Measurements from ENCODE around the gene TAS1R1. TPM values are rescaled to one million over a fixed set of nuclear protein-coding genes. Genes with fewer than 3 reads are reported as not detected.

TAS1R1 gene
- total RNA-seq, 2 donors from 2014 or later: 0.31 to 0.51 TPM

- H3K27me3 Mint-ChIP-seq (ENCODE audit: insufficient read depth): no peaks in the 10 kb centered on the region
- H3K4me3 Mint-ChIP-seq: peak within 1 kb of the TSS; percentile 75
- Histone ChIP-seq H3K36me3 (ENCODE audit: control insufficient read depth, insufficient read depth, low read length) (peaks cover 13% of the 10 kb centered on the region), H3K4me3 (ENCODE audit: low read length) (peak within 1 kb of the TSS; percentile 95), H3K27me3 (ENCODE audit: control insufficient read depth, insufficient read depth, low read length, poor library complexity, severe bottlenecking) (no peaks in the 10 kb centered on the region), H3K9me3 (ENCODE audit: control insufficient read depth, low read length) (no peaks in the 10 kb centered on the region), H3K9ac (ENCODE audit: extremely low read depth, low read length, poor library complexity, severe bottlenecking) (peak within 1 kb of the TSS; percentile 76), H3K27ac (ENCODE audit: low read depth, low read length) (peak within 1 kb of the TSS; percentile 96), H3K4me1 (ENCODE audit: control insufficient read depth, insufficient read depth, low read length) (peaks cover 10% of the 10 kb centered on the region)
- H3K4me1 Mint-ChIP-seq: peaks cover 19% of the 10 kb centered on the region
- H3K36me3 Mint-ChIP-seq (ENCODE audit: low read depth): peaks cover 3% of the 10 kb centered on the region
- TF ChIP-seq CTCF (conservative IDR thresholded peaks at IDR 0.05): no peak
- H3K27ac Mint-ChIP-seq: peak within 1 kb of the TSS; percentile 94
- no peaks in the 10 kb centered on the region for H3K9me3 Mint-ChIP-seq
- 0% methylated on average over 20 to 84 of the region's 84 CpGs for WGBS, 2 experiments (ENCODE audit: insufficient coverage in 1 of 2, insufficient read length in 1 of 2)
- DNase-seq: peak; percentile 92
Measured at GRCh38 chr1:6602669-6603237, 47.6 kb downstream of the TAS1R1 start, which contains the start of gene KLHL21. Gene KLHL21, minus strand, starts transcription at chr1:6602869. Its CDS starts 52 bp downstream, at chr1:6602817.

GRCh38 chr1:6603238-6603914 is 48.3 kb downstream of the TAS1R1 start:
- peak overlapping the region; percentile 96 for H3K27ac ChIP-seq (ENCODE audit: low read depth, low read length)
- WGBS, 2 experiments (ENCODE audit: insufficient coverage in 1 of 2, insufficient read length in 1 of 2): 2 to 10% methylated on average over 13 to 36 of the region's 36 CpGs
- Mint-ChIP-seq H3K4me3 (peak overlapping the region; percentile 75), H3K4me1 (peaks cover 19% of the 10 kb centered on the region), H3K27ac (peak overlapping the region; percentile 94), H3K27me3 (ENCODE audit: insufficient read depth) (no peaks in the 10 kb centered on the region), H3K36me3 (ENCODE audit: low read depth) (no peaks in the 10 kb centered on the region), H3K9me3 (no peaks in the 10 kb centered on the region)
- H3K4me1 ChIP-seq (ENCODE audit: control insufficient read depth, insufficient read depth, low read length): peaks cover 10% of the 10 kb centered on the region
- DNase-seq: peak; percentile 82
- no peaks in the 10 kb centered on the region for H3K27me3 ChIP-seq (ENCODE audit: control insufficient read depth, insufficient read depth, low read length, poor library complexity, severe bottlenecking)
- H3K9ac ChIP-seq (ENCODE audit: extremely low read depth, low read length, poor library complexity, severe bottlenecking): peak overlapping the region; percentile 45
- no peak for TF ChIP-seq CTCF (conservative IDR thresholded peaks at IDR 0.05)
- peaks cover 9% of the 10 kb centered on the region for H3K36me3 ChIP-seq (ENCODE audit: control insufficient read depth, insufficient read depth, low read length)
- peak overlapping the region; percentile 69 for H3K4me3 ChIP-seq (ENCODE audit: low read length)
- no peaks in the 10 kb centered on the region for H3K9me3 ChIP-seq (ENCODE audit: control insufficient read depth, low read length)

DNA sequence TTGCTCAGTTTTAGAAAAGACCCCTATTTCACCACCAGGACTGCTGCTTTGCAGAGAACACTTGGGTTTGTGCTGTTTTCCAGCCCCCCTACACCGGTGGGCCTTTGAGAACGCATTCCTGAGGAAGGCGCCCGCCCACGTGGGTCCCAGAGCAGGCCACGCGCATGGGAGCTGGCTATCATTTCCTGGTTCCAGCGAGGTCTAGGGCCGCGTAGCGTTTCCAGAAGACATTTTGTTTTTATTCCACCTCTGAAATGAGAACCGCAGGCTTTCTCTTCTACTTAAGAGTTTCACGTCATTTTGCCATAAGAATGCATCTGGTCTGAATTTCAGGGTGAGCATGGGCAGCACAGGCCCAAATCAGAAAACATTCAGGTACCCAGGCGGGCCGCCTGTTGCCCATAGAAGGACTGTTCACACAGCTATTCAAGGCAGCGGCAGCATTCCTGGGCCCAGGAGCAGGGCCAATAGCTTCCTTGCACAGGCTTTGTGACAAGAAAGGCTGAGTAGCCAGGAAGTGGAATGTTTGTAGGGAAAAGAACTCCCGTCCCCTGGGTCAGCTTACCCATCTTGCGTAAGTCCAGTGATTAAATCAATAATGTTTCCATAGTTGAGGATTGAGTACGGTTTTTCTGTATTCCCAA is 48.9 kb downstream of the TAS1R1 start:
- H3K9ac ChIP-seq (ENCODE audit: extremely low read depth, low read length, poor library complexity, severe bottlenecking): peak overlapping the region; percentile 45
- Mint-ChIP-seq H3K9me3 (no peaks in the 10 kb centered on the region), H3K27ac (peak overlapping the region; percentile 94), H3K27me3 (ENCODE audit: insufficient read depth) (no peaks in the 10 kb centered on the region), H3K36me3 (ENCODE audit: low read depth) (no peaks in the 10 kb centered on the region), H3K4me1 (peaks cover 19% of the 10 kb centered on the region), H3K4me3 (peak overlapping the region; percentile 75)
- no peaks in the 10 kb centered on the region for H3K9me3 ChIP-seq (ENCODE audit: control insufficient read depth, low read length)
- WGBS, 2 experiments (ENCODE audit: insufficient coverage in 1 of 2, insufficient read length in 1 of 2): 20 to 42% methylated on average over 14 to 19 of the region's 19 CpGs
- H3K27me3 ChIP-seq (ENCODE audit: control insufficient read depth, insufficient read depth, low read length, poor library complexity, severe bottlenecking): no peaks in the 10 kb centered on the region
- H3K36me3 ChIP-seq (ENCODE audit: control insufficient read depth, insufficient read depth, low read length): peaks cover 5% of the 10 kb centered on the region
- H3K4me1 ChIP-seq (ENCODE audit: control insufficient read depth, insufficient read depth, low read length): peaks cover 10% of the 10 kb centered on the region
- peak overlapping the region; percentile 96 for H3K27ac ChIP-seq (ENCODE audit: low read depth, low read length)
- DNase-seq: peak; percentile 89
- TF ChIP-seq CTCF (conservative IDR thresholded peaks at IDR 0.05): peak; percentile 55
- H3K4me3 ChIP-seq (ENCODE audit: low read length): peak overlapping the region; percentile 69

All from endodermal cell (in vitro differentiated cells).